ENCODE data around the gene CLEC1B. TPM values are rescaled to one million over a fixed set of nuclear protein-coding genes. Genes with fewer than 3 reads are reported as not detected.
A peak's percentile ranks its signal among the peaks of the same experiment; 100 is the strongest.

CLEC1B gene
- total RNA-seq, 1 donor from 2014 or later: not detected

GRCh38 chr12:9951026-9951675 is 47.8 kb downstream of the CLEC1B start:
- no peak overlapping the region for H3K4me3 ChIP-seq
- H3K4me1 ChIP-seq: no peaks in the 10 kb centered on the region
- DNase-seq (ENCODE audit: extremely low spot score in 2 of 2): no peak
- no peaks in the 10 kb centered on the region for H3K9me3 ChIP-seq
- no peaks in the 10 kb centered on the region for H3K36me3 ChIP-seq
- no peaks in the 10 kb centered on the region for H3K27me3 ChIP-seq
- TF ChIP-seq CTCF (IDR thresholded peaks at IDR 0.05): no peak
- no peak for TF ChIP-seq POLR2AphosphoS5 (IDR thresholded peaks at IDR 0.05; ENCODE audit: insufficient read depth in 1 of 2, low read depth in 1 of 2)
- no peak for TF ChIP-seq POLR2A (IDR thresholded peaks at IDR 0.05)
- H3K27ac ChIP-seq: no peak overlapping the region
- intact Hi-C loops (cut with DNase I): no loop called here

GRCh38 chr12:9948606-9949296 is 50.2 kb downstream of the CLEC1B start:
- DNase-seq (ENCODE audit: extremely low spot score in 2 of 2): no peak
- H3K9me3 ChIP-seq: no peaks in the 10 kb centered on the region
- no peak for TF ChIP-seq CTCF (IDR thresholded peaks at IDR 0.05)
- TF ChIP-seq POLR2AphosphoS5 (IDR thresholded peaks at IDR 0.05; ENCODE audit: insufficient read depth in 1 of 2, low read depth in 1 of 2): no peak
- no peak for TF ChIP-seq POLR2A (IDR thresholded peaks at IDR 0.05)
- H3K36me3 ChIP-seq: no peaks in the 10 kb centered on the region
- intact Hi-C loops (cut with DNase I): no loop called here
- H3K4me3 ChIP-seq: no peak overlapping the region
- H3K27ac ChIP-seq: no peak overlapping the region
- no peaks in the 10 kb centered on the region for H3K27me3 ChIP-seq
- H3K4me1 ChIP-seq: no peaks in the 10 kb centered on the region

DNA sequence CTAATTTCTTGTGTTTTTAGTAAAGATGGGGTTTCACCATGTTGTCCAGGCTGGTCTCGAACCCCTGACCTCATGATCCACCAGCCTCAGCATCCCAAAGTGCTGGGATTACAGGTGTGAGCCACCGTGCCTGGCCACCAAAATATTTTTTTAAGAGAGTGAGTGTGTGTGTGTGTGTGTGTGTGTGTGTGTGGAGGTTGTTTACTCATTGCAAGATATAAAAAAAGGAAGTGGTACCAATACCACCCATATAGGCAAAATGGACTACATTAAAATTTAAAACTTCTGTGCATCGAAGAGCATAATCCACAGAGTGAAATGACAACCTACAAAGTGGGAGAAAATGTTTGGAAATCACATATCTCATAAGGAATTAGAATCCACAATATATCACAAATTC is 51.2 kb downstream of the CLEC1B start:
- Histone ChIP-seq H3K36me3 (no peaks in the 10 kb centered on the region), H3K4me3 (no peak overlapping the region), H3K9me3 (no peaks in the 10 kb centered on the region), H3K27me3 (no peaks in the 10 kb centered on the region), H3K4me1 (no peaks in the 10 kb centered on the region), H3K27ac (no peak overlapping the region)
- no peak for TF ChIP-seq CTCF (IDR thresholded peaks at IDR 0.05)
- no peak for TF ChIP-seq POLR2AphosphoS5 (IDR thresholded peaks at IDR 0.05; ENCODE audit: insufficient read depth in 1 of 2, low read depth in 1 of 2)
- intact Hi-C loops (cut with DNase I): no loop called here
- DNase-seq (ENCODE audit: extremely low spot score in 2 of 2): no peak

DNA sequence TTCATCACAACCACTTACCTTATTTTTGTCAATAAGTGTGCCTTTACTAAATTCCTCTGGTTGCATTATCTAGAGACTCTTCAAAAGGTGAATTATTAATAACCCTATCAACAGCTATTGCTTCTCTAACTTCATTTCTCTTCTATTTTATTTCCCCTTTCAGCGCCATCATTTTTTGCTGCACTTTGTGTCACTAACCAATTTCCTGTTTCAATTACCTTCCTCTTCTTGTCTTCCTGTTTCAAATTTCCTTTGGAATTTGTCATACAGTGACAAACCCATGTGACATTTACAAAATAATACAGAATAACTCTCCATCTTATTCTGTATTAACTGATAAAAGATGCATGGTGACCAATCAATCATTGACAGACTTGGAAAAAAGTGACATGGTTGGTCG is 54.5 kb downstream of the CLEC1B start:
- no peaks in the 10 kb centered on the region for H3K27me3 ChIP-seq
- intact Hi-C loops (cut with DNase I): no loop called here
- TF ChIP-seq CTCF (IDR thresholded peaks at IDR 0.05): no peak
- no peak for TF ChIP-seq POLR2A (IDR thresholded peaks at IDR 0.05)
- no peak for TF ChIP-seq POLR2AphosphoS5 (IDR thresholded peaks at IDR 0.05; ENCODE audit: insufficient read depth in 1 of 2, low read depth in 1 of 2)

GRCh38 chr12:9943240-9943639 is 55.7 kb downstream of the CLEC1B start:
- no peaks in the 10 kb centered on the region for H3K27me3 ChIP-seq
- no peak overlapping the region for H3K27ac ChIP-seq
- H3K36me3 ChIP-seq: no peaks in the 10 kb centered on the region
- intact Hi-C loops (cut with DNase I): no loop called here
- no peak for TF ChIP-seq CTCF (IDR thresholded peaks at IDR 0.05)
- TF ChIP-seq POLR2A (IDR thresholded peaks at IDR 0.05): no peak
- H3K4me3 ChIP-seq: peak overlapping the region in 1 of 2 donors; percentile 17
- H3K9me3 ChIP-seq: no peaks in the 10 kb centered on the region
- DNase-seq (ENCODE audit: extremely low spot score in 2 of 2): no peak
- H3K4me1 ChIP-seq: no peaks in the 10 kb centered on the region

More for the DNA sequence above, 54.5 kb downstream of the CLEC1B start:
- no peak overlapping the region for H3K4me3 ChIP-seq
- no peak overlapping the region for H3K27ac ChIP-seq
- H3K9me3 ChIP-seq: no peaks in the 10 kb centered on the region
- no peaks in the 10 kb centered on the region for H3K4me1 ChIP-seq
- no peaks in the 10 kb centered on the region for H3K36me3 ChIP-seq
- no peak for DNase-seq (ENCODE audit: extremely low spot score in 2 of 2)
